GM23248 (cell line): Measurements from ENCODE around the gene MPND. TPM values are rescaled to one million over a fixed set of nuclear protein-coding genes. Genes with fewer than 3 reads are reported as not detected.
"Not testable (repeated sequence)": the region's sequence is repeated elsewhere in the genome, so short reads cannot be mapped to it uniquely, and the experiment has no call there.

Source experiments
- DNase-seq: peaks from one replicate; pipeline ENCODE4 v3.0.0-alpha.2; 2015
- H2AFZ ChIP-seq: fragments of 200-600 bp; sonication (generic); 2 replicates; pipeline ENCODE4 v1.6.1; 2016; ENCODE audit warnings: antibody characterized with exemption
- H3F3A ChIP-seq: fragments of 200-600 bp; sonication (generic); 2 replicates; pipeline ENCODE4 v1.6.1; 2016; ENCODE audit warnings: mild to moderate bottlenecking, antibody characterized with exemption, mixed run types; ENCODE audit not compliant: insufficient read depth
- H3K27ac ChIP-seq: fragments of 200-600 bp; sonication (generic); 2 replicates; pipeline ENCODE4 v1.5.1; 2016; ENCODE audit warnings: mild to moderate bottlenecking
- H3K27me3 ChIP-seq: fragments of 200-600 bp; sonication (generic); replicated peaks from 2 replicates; pipeline ENCODE4 v1.6.1; 2016; ENCODE audit warnings: mild to moderate bottlenecking; ENCODE audit not compliant: insufficient read depth
- H3K36me3 ChIP-seq: fragments of 200-600 bp; sonication (generic); 2 replicates; pipeline ENCODE4 v1.6.1; 2016; ENCODE audit warnings: low read depth, mild to moderate bottlenecking
- H3K4me1 ChIP-seq: fragments of 200-600 bp; sonication (generic); 2 replicates; pipeline ENCODE4 v1.6.1; 2016; ENCODE audit warnings: mild to moderate bottlenecking; ENCODE audit not compliant: insufficient read depth
- H3K4me2 ChIP-seq: fragments of 200-600 bp; sonication (generic); one replicate; pipeline ENCODE4 v1.6.1; 2016; ENCODE audit warnings: mild to moderate bottlenecking; ENCODE audit not compliant: unreplicated experiment
- H3K4me3 ChIP-seq: fragments of 200-600 bp; sonication (generic); 2 replicates; pipeline ENCODE4 v1.5.1; 2016; ENCODE audit warnings: mild to moderate bottlenecking
- H3K79me2 ChIP-seq: fragments of 200-600 bp; sonication (generic); 2 replicates; pipeline ENCODE4 v1.6.1; 2016; ENCODE audit warnings: mild to moderate bottlenecking; ENCODE audit not compliant: insufficient read depth
- H3K9ac ChIP-seq: fragments of 200-600 bp; sonication (generic); 2 replicates; pipeline ENCODE4 v1.6.1; 2016; ENCODE audit warnings: mild to moderate bottlenecking
- H3K9me2 ChIP-seq: fragments of 200-600 bp; sonication (generic); 2 replicates; pipeline ENCODE4 v1.6.1; 2016; ENCODE audit warnings: mixed run types, mild to moderate bottlenecking, moderate library complexity; ENCODE audit not compliant: insufficient read depth
- H3K9me3 ChIP-seq: fragments of 200-600 bp; sonication (generic); one replicate; pipeline ENCODE4 v1.6.1; 2017; ENCODE audit warnings: low read depth
- H4K20me1 ChIP-seq: fragments of 200-600 bp; sonication (generic); 2 replicates; pipeline ENCODE4 v1.6.0; 2016; ENCODE audit not compliant: insufficient read depth
- EZH2 ChIP-seq: fragments of 200-600 bp; sonication (generic); IDR thresholded peaks from 2 replicates; pipeline ENCODE4 v1.6.1; 2018; ENCODE audit warnings: antibody characterized with exemption, mild to moderate bottlenecking; ENCODE audit not compliant: insufficient read depth, poor library complexity, severe bottlenecking
- EZH2phosphoT487 ChIP-seq: fragments of 200-600 bp; sonication (generic); IDR thresholded peaks from 2 replicates; pipeline ENCODE4 v1.6.1; 2018; ENCODE audit warnings: antibody characterized with exemption, moderate library complexity, mild to moderate bottlenecking, low read depth; ENCODE audit not compliant: insufficient read depth
- WGBS, 2 experiments: methylation state at CpG; one replicate each; pipeline ENCODE4 v1.1.6; 2015 to 2017; ENCODE audit warnings: low lambda C conversion rate in 2 of 2, low coverage in 1 of 2; ENCODE audit errors: missing lambda C conversion rate in 2 of 2; 5-methylcytosine and 5-hydroxymethylcytosine counted together
- in situ Hi-C: fragments of 300-500 bp; cut with MboI; formaldehyde crosslinking; loops from 2 replicates; pipeline ENCODE4 v1.15.0; 2020
- polyA plus RNA-seq: library from polyadenylated mRNA; unstranded; fragments of >200 nt; fragmentation: Nextera tagmentation; extraction: Ambion mirVana; gene quantifications from 2 replicates; pipeline ENCODE4 v1.2.1, GENCODE V29; 2016
- total RNA-seq: library from RNA; depleted of rRNA; stranded (reverse); fragments of >200 nt; shearing (Covaris generic); gene quantifications from 2 replicates; pipeline ENCODE4 v1.2.3, GENCODE V29; 2014

MPND gene
- total and polyA plus RNA-seq, 2 experiments from 2014 or later = 3.0 to 8.4 TPM

GRCh38 chr19:4347521-4347920 lies 4.2 kb downstream of the MPND start:
- Histone ChIP-seq H3K4me3 (no peak overlapping the region), H3K9me3 (no peaks in the 10 kb centered on the region), H3K27ac (no peak overlapping the region), H3K27me3 (no peaks in the 10 kb centered on the region), H3K4me2 (no peak overlapping the region), H4K20me1 (no peaks in the 10 kb centered on the region), H3K36me3 (no peaks in the 10 kb centered on the region), H2AFZ (no peak overlapping the region), H3F3A (peaks cover 4% of the 10 kb centered on the region; the same call in 1 of the 2 replicates), H3K9ac (no peak overlapping the region), H3K9me2 (no peaks in the 10 kb centered on the region), H3K79me2 (no peaks in the 10 kb centered on the region), H3K4me1 (no peaks in the 10 kb centered on the region)
- WGBS, 2 experiments = 83 to 85% methylated on average over 6 of the region's 6 CpGs
- TF ChIP-seq EZH2 = no peak
- TF ChIP-seq EZH2phosphoT487 = no peak
- in situ Hi-C loops = no loop called here
- DNase-seq = no peak

GRCh38 chr19:4349225-4349624 lies 5.9 kb downstream of the MPND start:
- H3K4me2 ChIP-seq, H3K4me3 ChIP-seq, DNase-seq, H3K36me3 ChIP-seq, H3K27me3 ChIP-seq, H3K9ac ChIP-seq, H3K9me3 ChIP-seq, H3K9me2 ChIP-seq, in situ Hi-C loops, H3K27ac ChIP-seq, H3K79me2 ChIP-seq, H4K20me1 ChIP-seq, H2AFZ ChIP-seq, H3K4me1 ChIP-seq, H3F3A ChIP-seq: not testable (repeated sequence)
- 89 to 92% methylated on average over 16 of the region's 16 CpGs for WGBS, 2 experiments

DNA sequence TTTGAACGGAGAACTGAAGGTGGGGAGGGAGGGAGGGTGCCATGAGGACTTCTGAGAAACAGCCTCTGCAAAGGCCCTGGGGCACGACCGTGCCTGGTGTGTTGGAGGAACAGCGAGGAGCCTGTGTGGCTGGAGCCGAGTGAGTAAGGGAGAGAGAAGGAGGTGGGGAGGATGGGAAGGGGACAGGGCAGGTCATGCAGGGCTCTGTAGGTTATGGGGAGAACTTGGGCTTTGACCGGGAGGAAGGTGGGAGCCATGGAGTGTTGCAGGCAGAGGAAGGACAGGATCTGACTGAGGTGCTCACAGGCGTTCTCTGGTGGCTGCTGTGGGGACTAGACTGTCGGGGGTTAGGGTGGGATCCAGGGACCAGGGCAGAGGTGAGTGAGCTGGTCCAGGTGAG lies 6.7 kb downstream of the MPND start:
- Histone ChIP-seq H3K79me2 (no peaks in the 10 kb centered on the region), H3K9me3 (no peaks in the 10 kb centered on the region), H3K4me3 (no peak overlapping the region), H3F3A (peaks cover 9% of the 10 kb centered on the region; the same call in 1 of the 2 replicates), H3K4me1 (no peaks in the 10 kb centered on the region), H3K9ac (no peak overlapping the region), H3K4me2 (no peak overlapping the region), H3K27ac (no peak overlapping the region), H4K20me1 (no peaks in the 10 kb centered on the region), H3K36me3 (no peaks in the 10 kb centered on the region), H3K27me3 (no peaks in the 10 kb centered on the region), H3K9me2 (no peaks in the 10 kb centered on the region), H2AFZ (no peak overlapping the region)
- TF ChIP-seq EZH2phosphoT487 = no peak
- no peak for TF ChIP-seq EZH2
- 74 to 84% methylated on average over 3 to 8 of the region's 8 CpGs for WGBS, 2 experiments
- in situ Hi-C loops = no loop called here
- no peak for DNase-seq

GRCh38 chr19:4350726-4351125 lies 7.4 kb downstream of the MPND start:
- no peak overlapping the region for H2AFZ ChIP-seq
- H3K27ac ChIP-seq = no peak overlapping the region
- no peaks in the 10 kb centered on the region for H4K20me1 ChIP-seq
- in situ Hi-C loops = no loop called here
- H3K4me2 ChIP-seq = no peak overlapping the region
- 94 to 97% methylated on average over 8 to 9 of the region's 9 CpGs for WGBS, 2 experiments
- no peak overlapping the region for H3K9ac ChIP-seq
- no peaks in the 10 kb centered on the region for H3K27me3 ChIP-seq
- H3K4me3 ChIP-seq = no peak overlapping the region
- no peaks in the 10 kb centered on the region for H3K9me3 ChIP-seq
- DNase-seq = no peak
- no peaks in the 10 kb centered on the region for H3K9me2 ChIP-seq
- no peaks in the 10 kb centered on the region for H3K4me1 ChIP-seq
- no peaks in the 10 kb centered on the region for H3K79me2 ChIP-seq
- peaks cover 9% of the 10 kb centered on the region; the same call in 1 of the 2 replicates for H3F3A ChIP-seq
- TF ChIP-seq EZH2phosphoT487 (no peak), EZH2 (no peak)
- no peaks in the 10 kb centered on the region for H3K36me3 ChIP-seq

DNA sequence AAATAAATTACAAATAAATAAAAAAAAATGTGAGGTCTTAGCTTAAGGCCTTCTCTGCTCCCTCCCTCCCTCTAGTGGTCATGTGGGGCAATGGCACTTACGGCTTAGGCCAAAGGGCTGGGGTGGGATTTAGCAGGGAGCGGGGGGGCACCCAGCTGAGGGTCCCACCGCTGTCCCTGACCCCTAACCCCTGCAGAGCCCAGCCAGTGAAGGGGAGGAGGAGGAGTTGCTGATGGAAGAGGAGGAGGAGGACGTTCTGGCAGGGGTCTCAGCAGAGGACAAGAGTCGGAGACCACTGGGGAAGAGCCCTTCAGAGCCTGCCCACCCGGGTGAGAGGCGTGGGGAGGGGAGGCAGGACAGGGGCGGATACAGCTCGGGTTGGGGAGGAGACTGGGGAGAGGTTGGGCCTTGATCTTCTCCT lies 9.3 kb downstream of the MPND start:
- no peaks in the 10 kb centered on the region for H3K79me2 ChIP-seq
- in situ Hi-C loops = no loop called here

More for the DNA sequence above, 9.3 kb downstream of the MPND start:
- no peak overlapping the region for H3K27ac ChIP-seq
- H3F3A ChIP-seq = peaks cover 9% of the 10 kb centered on the region; the same call in 1 of the 2 replicates
- no peaks in the 10 kb centered on the region for H3K4me1 ChIP-seq
- no peak overlapping the region for H3K4me2 ChIP-seq
- H3K4me3 ChIP-seq = no peak overlapping the region
- WGBS, 2 experiments = 16 to 25% methylated on average over 8 to 9 of the region's 9 CpGs
- no peak for TF ChIP-seq EZH2
- H4K20me1 ChIP-seq = no peaks in the 10 kb centered on the region
- DNase-seq = peak; percentile 72
- H2AFZ ChIP-seq = no peak overlapping the region
- H3K9me3 ChIP-seq = no peaks in the 10 kb centered on the region
- H3K9me2 ChIP-seq = no peaks in the 10 kb centered on the region
- H3K9ac ChIP-seq = no peak overlapping the region
- no peaks in the 10 kb centered on the region for H3K36me3 ChIP-seq
- H3K27me3 ChIP-seq = no peaks in the 10 kb centered on the region
